HepG2 (cell line): Measurements from ENCODE around the gene PTK7. TPM values are rescaled to one million over a fixed set of nuclear protein-coding genes. Genes with fewer than 3 reads are reported as not detected.
A peak's percentile ranks its signal among the peaks of the same experiment; 100 is the strongest.

Experiments
- AKAP8 ChIP-seq: sonication (generic); formaldehyde crosslinking; IDR thresholded peaks from 2 replicates; pipeline ENCODE4 v1.5.1; 2020; ENCODE audit warnings: mild to moderate bottlenecking, missing genetic modification reagents
- CSRNP1 ChIP-seq: sonication (generic); formaldehyde crosslinking; IDR thresholded peaks from 2 replicates; pipeline ENCODE4 v1.8.1; 2023; ENCODE audit warnings: mild to moderate bottlenecking, missing genetic modification reagents
- FOXO1 ChIP-seq: sonication (generic); formaldehyde crosslinking; IDR thresholded peaks from 2 replicates; pipeline ENCODE4 v1.4.0; 2020; ENCODE audit warnings: missing genetic modification reagents
- LCORL ChIP-seq, 2 experiments: fragments of 450-650 bp in 1 of 2; sonication (generic) in 1 of 2; formaldehyde crosslinking in 1 of 2; IDR thresholded peaks; 2 replicates each; pipeline versions ENCODE4 v1.5.0 to v1.6.1; 2017 to 2020; ENCODE audit warnings: antibody characterized with exemption in 1 of 2, missing genetic modification reagents in 1 of 2
- MAZ ChIP-seq, 2 experiments: sonication (generic) in 1 of 2; formaldehyde crosslinking in 1 of 2; IDR thresholded peaks; 2 replicates each; pipeline versions ENCODE4 v1.5.0 to v1.6.1; 2012 to 2020; ENCODE audit warnings: low read depth in 2 of 2, mild to moderate bottlenecking in 2 of 2, borderline replicate concordance in 1 of 2, improper control_type of control experiment in 1 of 2, low read length in 1 of 2, missing genetic modification reagents in 1 of 2, moderate library complexity in 1 of 2
- ZFX ChIP-seq: sonication (generic); formaldehyde crosslinking; IDR thresholded peaks from 2 replicates; pipeline ENCODE4 v1.4.0; 2020; ENCODE audit warnings: mild to moderate bottlenecking, low read depth, missing genetic modification reagents, moderate library complexity
- ZNF367 ChIP-seq: sonication (generic); formaldehyde crosslinking; IDR thresholded peaks from 2 replicates; pipeline ENCODE4 v1.4.0; 2020; ENCODE audit warnings: missing genetic modification reagents, borderline replicate concordance
- ZNF687 ChIP-seq: sonication (generic); formaldehyde crosslinking; IDR thresholded peaks from 2 replicates; pipeline ENCODE4 v1.5.1; 2020; ENCODE audit warnings: mild to moderate bottlenecking, missing genetic modification reagents, moderate library complexity
- polyA plus RNA-seq, 8 experiments: library from polyadenylated mRNA; depleted of rRNA in 3 of 8; stranded (reverse) in 7 of 8; unstranded in 1 of 8; fragments of >200 nt; fragmentation: Illumina TruSeq in 4 of 8; extraction: Trizol in 4 of 8; gene quantifications; 2 replicates each; pipeline versions ENCODE4 v1.2.1 to v1.2.3, GENCODE V29; 2011 to 2016; ENCODE audit warnings: low read depth in 4 of 8, missing spikeins in 1 of 8, mixed read lengths in 1 of 8; ENCODE audit not compliant: insufficient read depth in 1 of 8
- total RNA-seq, 5 experiments: library from RNA; depleted of rRNA; stranded (reverse); fragments of >200 nt; fragmentation: Illumina TruSeq; extraction: Trizol; gene quantifications; 2 replicates each; pipeline ENCODE4 v1.2.3, GENCODE V29; 2016; ENCODE audit warnings: low read depth in 1 of 5
- TF ChIP-seq, protein P1 (sequence below): IDR thresholded peaks from 2 replicates; pipeline ENCODE4 v1.6.1; 2012; ENCODE audit warnings: low read depth, low read length, improper control_type of control experiment
- TF ChIP-seq, protein P2 (sequence below): sonication (generic); formaldehyde crosslinking; IDR thresholded peaks from 2 replicates; pipeline ENCODE4 v1.4.0; 2020; ENCODE audit warnings: missing genetic modification reagents, borderline replicate concordance
- TF ChIP-seq, protein P3 (sequence below): sonication (generic); formaldehyde crosslinking; IDR thresholded peaks from 2 replicates; pipeline ENCODE4 v1.5.1; 2020; ENCODE audit warnings: mild to moderate bottlenecking, moderate library complexity, missing genetic modification reagents

Gene PTK7
- total and polyA plus RNA-seq, 2 of the 13 experiments (the other 11 are each of a cell fraction or from before 2014, with no cell fraction given), result 98.5 to 99.8 TPM

DNA sequence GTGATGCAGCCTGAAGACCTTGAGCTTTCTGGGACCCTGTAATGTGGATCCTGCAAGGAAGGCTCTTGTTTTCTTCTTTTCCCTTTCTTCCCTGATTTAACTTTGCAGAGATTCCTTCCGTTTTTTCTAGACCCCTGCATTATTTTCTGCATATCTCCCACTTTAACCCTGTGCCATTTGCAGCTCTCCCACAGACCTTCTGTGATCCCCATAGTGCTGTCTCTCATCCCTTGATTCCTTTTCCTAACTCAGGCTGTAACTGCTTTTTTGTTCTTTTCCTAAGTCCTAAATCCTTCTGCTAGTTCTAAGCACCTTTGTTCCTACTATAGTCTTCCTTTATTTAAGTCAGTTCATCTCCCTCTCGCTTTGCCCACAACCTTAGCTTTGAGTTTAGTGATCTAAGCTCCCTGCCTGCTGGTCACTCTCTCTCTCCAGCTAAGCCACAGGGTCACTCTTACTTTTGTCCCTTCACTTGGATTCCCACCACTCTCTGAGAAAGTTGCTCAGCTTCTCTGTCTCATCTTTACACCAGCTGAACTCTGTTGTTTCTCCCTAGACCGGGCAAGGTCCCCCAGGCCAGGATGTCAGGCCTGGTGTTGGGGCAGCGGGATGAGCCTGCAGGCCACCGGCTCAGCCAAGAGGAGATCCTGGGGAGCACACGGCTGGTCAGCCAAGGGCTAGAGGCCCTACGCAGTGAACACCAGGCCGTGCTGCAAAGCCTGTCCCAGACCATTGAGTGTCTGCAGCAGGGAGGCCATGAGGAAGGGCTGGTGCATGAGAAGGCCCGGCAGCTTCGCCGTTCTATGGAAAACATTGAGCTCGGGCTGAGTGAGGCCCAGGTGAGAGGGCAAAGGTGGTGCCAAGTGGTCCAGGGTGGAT, 15.1 kb upstream of the PTK7 start (continued):
- TF ChIP-seq CSRNP1 (CRISPR knock-in tag) (0 out of 2 replicates have a peak, but pooled peaks have one; percentile 36), FOXO1 (CRISPR knock-in tag) (peak; percentile 40; the same call in 1 of the 2 replicates), MAZ (IDR thresholded peaks at IDR 0.05; ENCODE audit: borderline replicate concordance, low read depth, low read length) (no peak), MAZ (CRISPR knock-in tag; IDR thresholded peaks at IDR 0.05; ENCODE audit: low read depth) (0 out of 2 replicates have a peak, but pooled peaks have one; percentile 3), ZFX (CRISPR knock-in tag) (peak; percentile 62), ZNF687 (CRISPR knock-in tag) (peak; percentile 82), AKAP8 (CRISPR knock-in tag) (no peak), ZNF367 (CRISPR knock-in tag) (no peak), LCORL (IDR thresholded peaks at IDR 0.05) (no peak), LCORL (CRISPR knock-in tag; IDR thresholded peaks at IDR 0.05) (0 out of 2 replicates have a peak, but pooled peaks have one; percentile 6)
- TF ChIP-seq, protein P1, sequence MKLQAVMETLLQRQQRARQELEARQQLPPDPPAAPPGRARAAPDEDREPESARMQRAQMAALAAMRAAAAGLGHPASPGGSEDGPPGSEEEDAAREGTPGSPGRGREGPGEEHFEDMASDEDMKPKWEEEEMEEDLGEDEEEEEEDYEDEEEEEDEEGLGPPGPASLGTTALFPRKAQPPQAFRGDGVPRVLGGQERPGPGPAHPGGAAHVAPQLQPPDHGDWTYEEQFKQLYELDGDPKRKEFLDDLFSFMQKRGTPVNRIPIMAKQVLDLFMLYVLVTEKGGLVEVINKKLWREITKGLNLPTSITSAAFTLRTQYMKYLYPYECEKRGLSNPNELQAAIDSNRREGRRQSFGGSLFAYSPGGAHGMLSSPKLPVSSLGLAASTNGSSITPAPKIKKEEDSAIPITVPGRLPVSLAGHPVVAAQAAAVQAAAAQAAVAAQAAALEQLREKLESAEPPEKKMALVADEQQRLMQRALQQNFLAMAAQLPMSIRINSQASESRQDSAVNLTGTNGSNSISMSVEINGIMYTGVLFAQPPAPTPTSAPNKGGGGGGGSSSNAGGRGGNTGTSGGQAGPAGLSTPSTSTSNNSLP, result no peak
- TF ChIP-seq, protein P2, sequence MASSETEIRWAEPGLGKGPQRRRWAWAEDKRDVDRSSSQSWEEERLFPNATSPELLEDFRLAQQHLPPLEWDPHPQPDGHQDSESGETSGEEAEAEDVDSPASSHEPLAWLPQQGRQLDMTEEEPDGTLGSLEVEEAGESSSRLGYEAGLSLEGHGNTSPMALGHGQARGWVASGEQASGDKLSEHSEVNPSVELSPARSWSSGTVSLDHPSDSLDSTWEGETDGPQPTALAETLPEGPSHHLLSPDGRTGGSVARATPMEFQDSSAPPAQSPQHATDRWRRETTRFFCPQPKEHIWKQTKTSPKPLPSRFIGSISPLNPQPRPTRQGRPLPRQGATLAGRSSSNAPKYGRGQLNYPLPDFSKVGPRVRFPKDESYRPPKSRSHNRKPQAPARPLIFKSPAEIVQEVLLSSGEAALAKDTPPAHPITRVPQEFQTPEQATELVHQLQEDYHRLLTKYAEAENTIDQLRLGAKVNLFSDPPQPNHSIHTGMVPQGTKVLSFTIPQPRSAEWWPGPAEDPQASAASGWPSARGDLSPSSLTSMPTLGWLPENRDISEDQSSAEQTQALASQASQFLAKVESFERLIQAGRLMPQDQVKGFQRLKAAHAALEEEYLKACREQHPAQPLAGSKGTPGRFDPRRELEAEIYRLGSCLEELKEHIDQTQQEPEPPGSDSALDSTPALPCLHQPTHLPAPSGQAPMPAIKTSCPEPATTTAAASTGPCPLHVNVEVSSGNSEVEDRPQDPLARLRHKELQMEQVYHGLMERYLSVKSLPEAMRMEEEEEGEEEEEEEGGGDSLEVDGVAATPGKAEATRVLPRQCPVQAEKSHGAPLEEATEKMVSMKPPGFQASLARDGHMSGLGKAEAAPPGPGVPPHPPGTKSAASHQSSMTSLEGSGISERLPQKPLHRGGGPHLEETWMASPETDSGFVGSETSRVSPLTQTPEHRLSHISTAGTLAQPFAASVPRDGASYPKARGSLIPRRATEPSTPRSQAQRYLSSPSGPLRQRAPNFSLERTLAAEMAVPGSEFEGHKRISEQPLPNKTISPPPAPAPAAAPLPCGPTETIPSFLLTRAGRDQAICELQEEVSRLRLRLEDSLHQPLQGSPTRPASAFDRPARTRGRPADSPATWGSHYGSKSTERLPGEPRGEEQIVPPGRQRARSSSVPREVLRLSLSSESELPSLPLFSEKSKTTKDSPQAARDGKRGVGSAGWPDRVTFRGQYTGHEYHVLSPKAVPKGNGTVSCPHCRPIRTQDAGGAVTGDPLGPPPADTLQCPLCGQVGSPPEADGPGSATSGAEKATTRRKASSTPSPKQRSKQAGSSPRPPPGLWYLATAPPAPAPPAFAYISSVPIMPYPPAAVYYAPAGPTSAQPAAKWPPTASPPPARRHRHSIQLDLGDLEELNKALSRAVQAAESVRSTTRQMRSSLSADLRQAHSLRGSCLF (CRISPR knock-in tag), result 0 out of 2 replicates have a peak, but pooled peaks have one; percentile 47
- TF ChIP-seq, protein P3, sequence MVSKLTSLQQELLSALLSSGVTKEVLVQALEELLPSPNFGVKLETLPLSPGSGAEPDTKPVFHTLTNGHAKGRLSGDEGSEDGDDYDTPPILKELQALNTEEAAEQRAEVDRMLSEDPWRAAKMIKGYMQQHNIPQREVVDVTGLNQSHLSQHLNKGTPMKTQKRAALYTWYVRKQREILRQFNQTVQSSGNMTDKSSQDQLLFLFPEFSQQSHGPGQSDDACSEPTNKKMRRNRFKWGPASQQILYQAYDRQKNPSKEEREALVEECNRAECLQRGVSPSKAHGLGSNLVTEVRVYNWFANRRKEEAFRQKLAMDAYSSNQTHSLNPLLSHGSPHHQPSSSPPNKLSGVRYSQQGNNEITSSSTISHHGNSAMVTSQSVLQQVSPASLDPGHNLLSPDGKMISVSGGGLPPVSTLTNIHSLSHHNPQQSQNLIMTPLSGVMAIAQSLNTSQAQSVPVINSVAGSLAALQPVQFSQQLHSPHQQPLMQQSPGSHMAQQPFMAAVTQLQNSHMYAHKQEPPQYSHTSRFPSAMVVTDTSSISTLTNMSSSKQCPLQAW (CRISPR knock-in tag), result peak; percentile 40; the same call in 1 of the 2 replicates
